Choroid plexus epithelial cell (primary cell): Measurements from ENCODE around the gene ZC2HC1C.
"Not testable (repeated sequence)": the region's sequence is repeated elsewhere in the genome, so short reads cannot be mapped to it uniquely, and the experiment has no call there.

Experiments used
- DNase-seq: peaks from one replicate; pipeline ENCODE4 v3.0.0-alpha.2; 2010; ENCODE audit warnings: low read depth
- H3K4me3 ChIP-seq: 2 replicates; pipeline ENCODE4 v1.5.1; 2011; ENCODE audit warnings: low read depth, mild to moderate bottlenecking, control low read depth, low read length, moderate library complexity
- TF ChIP-seq, protein P1 (sequence below): conservative IDR thresholded peaks from 2 replicates; pipeline ENCODE4 v1.5.1; 2011; ENCODE audit warnings: low read depth, mild to moderate bottlenecking, control low read depth, inconsistent platforms, low read length, moderate library complexity

Gene ZC2HC1C

DNA sequence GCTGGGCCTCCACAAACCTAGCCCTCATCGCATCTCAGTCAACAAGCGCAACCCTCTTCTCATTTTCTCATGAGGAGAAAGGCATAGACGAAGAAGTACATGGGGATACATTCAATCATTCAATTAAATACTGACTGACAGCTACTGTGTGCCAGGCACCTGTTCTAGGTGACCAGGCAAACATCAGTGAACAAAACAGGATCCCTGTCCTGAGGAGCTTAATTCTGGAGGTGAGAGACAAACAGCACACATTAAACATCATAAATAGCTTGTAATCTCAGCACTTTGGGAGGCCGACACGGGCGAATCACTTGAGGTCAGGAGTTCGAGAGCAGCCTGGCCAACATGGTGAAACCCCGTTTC is 5.3 kb upstream of the ZC2HC1C start:
- no peak for DNase-seq

DNA sequence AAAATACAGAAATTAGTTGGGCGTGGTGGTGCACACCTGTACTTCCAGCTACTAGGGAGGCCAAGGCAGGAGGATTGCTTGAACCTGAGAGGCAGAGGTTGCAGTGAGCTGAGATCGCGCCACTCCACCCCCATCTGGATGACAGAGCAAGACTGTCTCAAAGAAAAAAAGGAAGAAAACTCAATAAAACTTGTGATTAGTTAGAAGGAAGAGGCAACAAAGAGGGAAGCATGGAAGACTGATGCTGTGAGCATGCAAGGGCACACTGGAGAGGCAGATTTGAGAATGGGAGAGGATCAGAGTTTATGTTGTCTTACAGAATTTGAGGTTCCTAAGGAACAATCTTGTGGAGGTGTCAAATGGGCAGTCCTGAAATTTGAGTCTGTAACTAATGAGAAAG is 2.8 kb upstream of the ZC2HC1C start:
- H3K4me3 ChIP-seq: no peak overlapping the region
- TF ChIP-seq, protein P1, sequence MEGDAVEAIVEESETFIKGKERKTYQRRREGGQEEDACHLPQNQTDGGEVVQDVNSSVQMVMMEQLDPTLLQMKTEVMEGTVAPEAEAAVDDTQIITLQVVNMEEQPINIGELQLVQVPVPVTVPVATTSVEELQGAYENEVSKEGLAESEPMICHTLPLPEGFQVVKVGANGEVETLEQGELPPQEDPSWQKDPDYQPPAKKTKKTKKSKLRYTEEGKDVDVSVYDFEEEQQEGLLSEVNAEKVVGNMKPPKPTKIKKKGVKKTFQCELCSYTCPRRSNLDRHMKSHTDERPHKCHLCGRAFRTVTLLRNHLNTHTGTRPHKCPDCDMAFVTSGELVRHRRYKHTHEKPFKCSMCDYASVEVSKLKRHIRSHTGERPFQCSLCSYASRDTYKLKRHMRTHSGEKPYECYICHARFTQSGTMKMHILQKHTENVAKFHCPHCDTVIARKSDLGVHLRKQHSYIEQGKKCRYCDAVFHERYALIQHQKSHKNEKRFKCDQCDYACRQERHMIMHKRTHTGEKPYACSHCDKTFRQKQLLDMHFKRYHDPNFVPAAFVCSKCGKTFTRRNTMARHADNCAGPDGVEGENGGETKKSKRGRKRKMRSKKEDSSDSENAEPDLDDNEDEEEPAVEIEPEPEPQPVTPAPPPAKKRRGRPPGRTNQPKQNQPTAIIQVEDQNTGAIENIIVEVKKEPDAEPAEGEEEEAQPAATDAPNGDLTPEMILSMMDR: no peak
- DNase-seq: no peak

More for the DNA sequence above, 5.3 kb upstream of the ZC2HC1C start:
- peak overlapping the region; percentile 95 for H3K4me3 ChIP-seq
- TF ChIP-seq, protein P1: no peak

DNA sequence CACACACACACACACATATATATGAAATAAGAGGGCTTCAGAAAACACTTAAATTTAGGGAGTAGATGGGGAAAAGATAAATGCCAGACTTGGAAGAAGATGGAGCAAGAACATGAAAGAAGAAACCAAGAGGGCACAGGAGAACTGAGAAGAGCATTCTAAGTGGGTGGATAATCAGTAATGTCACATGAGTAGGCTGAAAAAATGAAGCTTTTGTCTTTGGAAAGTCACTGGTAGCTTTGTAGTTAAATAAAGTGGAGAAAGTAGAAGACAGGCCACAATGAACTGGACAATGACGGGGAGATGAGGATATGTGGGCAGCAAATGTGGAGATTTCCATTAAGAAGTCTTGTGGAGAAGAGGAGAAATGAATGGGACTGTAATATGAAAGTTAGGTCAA is 2.2 kb upstream of the ZC2HC1C start:
- DNase-seq: no peak
- no peak overlapping the region for H3K4me3 ChIP-seq
- TF ChIP-seq, protein P1: no peak

DNA sequence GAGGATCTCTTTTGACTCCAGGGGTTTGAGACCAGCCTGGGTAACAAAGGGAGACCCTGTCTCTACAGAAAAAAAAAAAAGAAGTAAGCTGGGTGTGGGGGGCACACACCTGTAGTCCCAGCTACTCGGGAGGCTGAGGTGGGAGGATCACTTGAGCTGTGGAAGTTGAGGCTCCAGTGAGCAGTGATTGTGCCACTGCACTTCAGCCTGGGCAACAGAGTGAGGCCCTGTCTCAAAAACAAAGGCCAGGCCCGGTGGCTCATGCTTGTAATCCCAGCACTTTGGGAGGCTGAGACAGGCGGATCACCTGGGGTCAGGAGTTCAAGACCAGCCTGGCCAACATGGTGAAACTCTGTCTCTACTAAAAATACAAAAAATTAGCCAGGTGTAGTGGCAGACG is 1.7 kb upstream of the ZC2HC1C start:
- not testable (repeated sequence) for H3K4me3 ChIP-seq, DNase-seq

DNA sequence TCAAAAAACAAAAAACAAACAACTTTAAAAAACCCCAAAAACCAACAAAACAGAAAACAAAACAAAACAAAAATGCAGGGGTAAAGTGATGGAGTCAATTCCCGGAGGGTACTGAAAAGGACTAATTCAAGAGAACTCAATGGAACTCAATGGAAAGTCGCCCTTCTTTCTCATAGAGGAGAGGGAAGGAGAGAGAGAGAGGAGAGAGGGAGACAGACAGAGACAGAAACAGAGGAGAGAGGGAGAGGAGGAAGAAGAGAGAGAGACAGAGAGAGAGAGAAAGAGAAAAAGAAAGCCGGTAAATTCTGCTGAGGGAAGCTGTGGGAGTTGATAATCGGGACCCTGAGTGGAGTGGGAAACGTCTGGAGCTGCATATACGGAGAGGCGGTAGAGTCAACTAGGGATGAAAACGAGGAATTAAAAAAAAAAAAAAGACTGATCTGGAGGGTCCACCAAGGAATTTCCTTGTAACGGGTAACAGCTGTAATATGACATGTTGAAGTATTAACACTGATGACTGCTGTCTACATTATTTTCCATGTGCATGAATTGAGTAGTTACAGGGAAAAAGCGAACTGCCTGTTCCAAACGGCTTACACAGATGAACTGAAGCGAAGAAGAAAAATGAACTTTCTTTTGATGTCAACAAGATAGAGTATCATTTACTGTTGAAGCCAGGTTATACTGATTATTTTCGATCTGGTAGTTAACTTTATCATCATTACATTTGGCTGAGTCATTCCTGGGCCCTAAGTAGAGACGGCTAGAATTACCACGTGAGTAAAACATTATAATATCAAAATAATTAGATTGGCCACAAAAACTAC is 934 bp upstream of the ZC2HC1C start:
- no peak for DNase-seq
- H3K4me3 ChIP-seq: peak overlapping the region; percentile 72
- TF ChIP-seq, protein P1: no peak

DNA sequence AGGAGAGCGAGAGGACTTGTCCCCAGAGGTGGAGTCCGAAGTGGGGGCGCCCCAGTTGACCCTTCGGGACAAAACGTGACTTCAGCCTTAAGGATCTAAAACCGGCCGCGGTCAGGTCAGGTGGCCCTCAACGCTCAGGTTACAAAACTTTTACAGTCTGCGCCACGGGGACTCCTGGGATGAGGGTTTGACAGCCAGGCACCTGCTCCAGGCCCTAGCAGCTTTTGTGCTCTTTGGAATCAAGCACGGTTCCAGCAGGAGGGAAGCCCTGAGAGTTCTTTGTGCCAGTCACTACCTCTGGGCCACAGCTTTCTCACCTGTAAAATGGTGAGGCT is 337 bp downstream of the ZC2HC1C start:
- H3K4me3 ChIP-seq: peak overlapping the region; percentile 72
- TF ChIP-seq, protein P1: no peak

DNA sequence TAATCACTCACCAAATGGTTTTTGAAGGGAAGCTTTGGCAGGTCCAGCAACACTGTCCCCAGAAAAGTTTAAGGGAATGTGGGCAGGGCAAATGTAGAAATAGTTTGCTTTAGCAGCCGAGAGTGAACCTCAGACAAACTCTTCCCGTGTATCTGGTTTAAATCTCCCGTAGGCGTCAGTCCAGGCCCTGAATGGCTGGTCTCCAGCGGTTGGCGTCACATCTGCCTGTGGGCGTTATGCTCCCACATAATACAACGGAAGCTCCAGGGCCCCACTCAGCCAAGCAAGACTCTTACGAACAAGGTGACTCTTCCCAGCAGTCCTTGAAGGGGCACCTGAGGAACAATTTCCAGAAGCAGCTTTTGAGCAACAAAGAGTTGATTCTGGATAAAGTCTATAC is 942 bp downstream of the ZC2HC1C start:
- no peak for DNase-seq
- TF ChIP-seq, protein P1: no peak
- H3K4me3 ChIP-seq: no peak overlapping the region

More for the DNA sequence above, 337 bp downstream of the ZC2HC1C start:
- no peak for DNase-seq
